Measurements from ENCODE around the gene SRGAP2B.
"Not testable (repeated sequence)": the region's sequence is repeated elsewhere in the genome, so short reads cannot be mapped to it uniquely, and the experiment has no call there.

Gene SRGAP2B

DNA sequence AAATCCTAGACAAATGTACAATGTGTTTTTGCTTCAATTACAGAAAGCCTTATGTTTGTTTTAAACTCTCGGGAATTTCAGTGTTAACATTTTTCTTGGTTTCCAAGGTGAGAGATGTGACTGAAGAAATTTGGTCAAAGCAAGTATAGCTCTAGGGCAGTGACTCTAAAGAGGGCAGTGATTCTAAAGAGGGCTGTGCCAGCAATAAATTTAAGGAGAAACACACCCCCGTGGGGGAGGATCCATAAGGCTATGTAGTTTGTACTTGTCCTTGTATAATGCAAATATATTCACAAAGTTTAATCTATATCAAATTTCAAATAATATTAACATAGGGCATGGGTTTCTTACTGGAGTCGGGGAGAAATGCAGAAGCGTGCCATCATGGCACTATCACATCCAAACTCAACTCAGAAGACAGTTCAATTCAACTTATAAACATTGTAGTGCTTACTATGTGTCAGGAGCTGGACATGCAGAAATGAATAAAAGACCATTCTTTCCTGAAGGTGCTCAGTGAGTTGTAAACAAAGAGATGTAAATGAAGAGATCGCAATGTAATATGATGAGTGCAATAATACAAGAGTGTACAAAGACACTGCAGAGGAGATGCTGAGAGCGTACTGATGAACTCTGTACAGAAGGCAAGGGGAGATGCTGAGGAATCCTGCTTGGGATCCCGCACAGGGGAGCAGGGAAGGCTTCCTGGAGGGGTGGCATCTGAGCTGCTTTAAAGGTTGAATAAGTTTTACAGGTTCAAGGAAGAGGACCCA, 12.5 kb downstream of the SRGAP2B start:
- not testable (repeated sequence) for DNase-seq (ENCODE audit: low read depth)

DNA sequence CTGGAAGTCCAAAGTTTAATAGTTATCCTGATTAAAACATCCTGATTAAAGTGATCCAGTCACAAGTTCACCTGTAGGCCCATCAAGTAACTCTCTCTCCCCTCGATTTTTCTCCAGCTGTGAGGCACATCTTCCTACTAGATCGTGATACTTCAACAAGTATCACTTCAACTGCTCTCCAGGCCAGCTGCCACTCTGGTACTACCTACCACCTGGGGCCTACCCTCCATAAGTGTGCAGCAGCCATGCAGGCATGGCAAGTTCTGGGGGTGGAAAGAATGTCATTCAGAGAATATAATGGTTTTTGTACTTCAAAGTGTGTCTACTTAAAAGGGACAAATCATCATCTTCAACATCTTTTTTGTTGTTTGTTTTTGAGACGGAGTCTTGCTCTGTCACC, 14.9 kb downstream of the SRGAP2B start:
- not testable (repeated sequence) for DNase-seq (ENCODE audit: low read depth)

DNA sequence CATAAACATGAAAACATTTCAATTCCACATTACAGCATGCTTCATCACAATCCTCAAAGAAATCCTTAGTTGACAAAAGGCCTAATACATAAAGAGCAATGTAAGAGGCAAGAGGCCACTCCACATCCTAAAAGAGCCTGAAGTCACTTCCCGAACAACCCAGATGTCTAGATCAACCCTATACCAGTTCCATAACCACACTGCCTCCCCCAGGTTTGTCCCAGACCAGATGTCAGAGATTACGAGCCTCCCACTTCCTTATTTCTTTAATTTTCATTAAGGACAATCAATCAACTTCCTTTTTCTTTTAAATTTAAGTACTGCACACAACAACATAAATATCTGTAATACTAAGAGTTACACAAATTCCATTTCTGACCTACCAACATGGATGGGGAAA, 15.4 kb downstream of the SRGAP2B start:
- DNase-seq (ENCODE audit: low read depth): not testable (repeated sequence)

DNA sequence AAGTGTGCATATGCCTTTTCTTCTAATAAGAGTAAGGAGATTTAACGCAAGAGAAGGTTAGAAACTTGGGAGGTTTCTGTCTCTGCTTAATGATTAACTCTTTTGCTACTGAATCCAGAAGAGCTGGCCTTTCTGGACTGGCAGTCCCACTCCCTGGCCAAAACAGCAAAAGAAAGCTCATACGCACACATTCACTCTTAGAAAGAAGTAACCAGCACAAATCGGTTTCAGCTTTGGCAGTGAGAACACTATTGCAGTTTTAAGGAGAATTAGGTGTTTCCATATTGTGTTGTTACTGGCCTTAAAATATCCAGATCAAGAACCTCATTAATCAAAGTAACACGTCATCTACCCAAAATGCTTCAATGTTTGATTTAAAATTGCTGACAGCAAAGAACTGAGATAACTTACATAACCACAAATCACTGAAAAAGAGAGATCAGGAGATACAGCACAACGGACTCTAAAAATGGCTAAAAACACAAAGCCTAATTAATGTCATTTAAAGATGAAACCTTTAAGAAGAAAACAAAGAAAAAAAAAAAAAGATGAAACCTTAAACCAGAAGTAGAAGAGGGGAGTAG, 16.2 kb downstream of the SRGAP2B start:
- DNase-seq (ENCODE audit: low read depth): not testable (repeated sequence)

DNA sequence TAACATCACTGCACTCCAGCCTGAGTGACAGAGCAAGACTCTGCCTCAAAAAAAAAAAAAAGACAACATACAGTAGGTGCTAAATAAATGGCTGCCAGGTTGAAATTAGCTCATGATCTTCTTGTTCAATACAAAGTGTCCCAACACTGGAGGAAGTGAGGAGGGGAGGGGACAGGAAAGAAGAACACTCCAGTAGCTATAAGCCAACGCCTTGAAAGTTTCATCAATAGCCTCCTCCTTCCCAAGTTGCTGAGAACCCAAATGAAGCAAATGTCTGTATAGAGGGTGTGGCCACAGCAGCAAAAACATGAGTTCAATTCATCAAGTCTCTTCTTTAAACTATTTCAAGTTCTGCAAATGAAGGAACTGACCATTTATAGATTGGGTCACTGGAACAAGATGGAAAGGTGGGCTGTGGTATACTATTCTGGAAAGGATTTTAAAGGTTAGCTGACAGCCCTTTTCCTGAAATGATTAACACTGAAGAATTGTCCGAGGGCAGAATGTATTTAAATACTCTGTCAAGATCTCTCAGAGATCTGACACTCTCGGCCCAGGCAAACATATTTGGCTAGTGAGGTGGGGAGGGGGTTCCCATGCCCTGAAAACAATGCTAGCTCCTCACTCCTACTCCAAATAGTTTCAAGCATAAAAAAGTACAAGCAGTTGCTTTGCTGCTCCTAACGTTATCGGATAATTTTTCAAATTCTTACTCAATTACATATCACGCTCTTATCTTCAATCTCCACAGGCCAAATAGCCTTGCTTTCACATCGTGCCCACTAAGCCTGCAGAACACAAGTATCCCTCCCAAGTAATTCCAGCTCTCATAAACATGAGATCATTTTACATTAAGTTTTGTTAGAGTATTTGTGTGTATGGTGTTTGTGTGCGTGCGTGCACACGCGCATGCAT, 17.0 kb downstream of the SRGAP2B start:
- DNase-seq (ENCODE audit: low read depth): not testable (repeated sequence)

DNA sequence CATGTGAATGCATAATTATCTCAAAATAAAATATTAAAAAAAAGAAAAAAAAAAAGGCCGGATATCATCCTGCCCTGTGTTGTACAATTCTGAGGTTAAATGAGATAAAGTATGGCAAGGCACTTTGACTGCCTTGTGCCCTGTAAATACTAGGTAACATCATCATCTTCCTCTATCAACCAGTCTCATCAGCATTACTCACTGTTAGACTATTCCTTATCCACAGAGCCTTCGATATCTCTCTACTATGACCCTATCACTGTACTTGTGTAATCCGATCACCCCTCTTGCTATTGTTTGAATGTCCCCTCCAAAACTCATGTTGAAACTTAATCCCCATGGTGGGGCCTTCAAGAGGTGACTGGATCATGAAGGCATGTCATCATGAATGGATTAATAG, 18.3 kb downstream of the SRGAP2B start:
- DNase-seq (ENCODE audit: low read depth): not testable (repeated sequence)

DNA sequence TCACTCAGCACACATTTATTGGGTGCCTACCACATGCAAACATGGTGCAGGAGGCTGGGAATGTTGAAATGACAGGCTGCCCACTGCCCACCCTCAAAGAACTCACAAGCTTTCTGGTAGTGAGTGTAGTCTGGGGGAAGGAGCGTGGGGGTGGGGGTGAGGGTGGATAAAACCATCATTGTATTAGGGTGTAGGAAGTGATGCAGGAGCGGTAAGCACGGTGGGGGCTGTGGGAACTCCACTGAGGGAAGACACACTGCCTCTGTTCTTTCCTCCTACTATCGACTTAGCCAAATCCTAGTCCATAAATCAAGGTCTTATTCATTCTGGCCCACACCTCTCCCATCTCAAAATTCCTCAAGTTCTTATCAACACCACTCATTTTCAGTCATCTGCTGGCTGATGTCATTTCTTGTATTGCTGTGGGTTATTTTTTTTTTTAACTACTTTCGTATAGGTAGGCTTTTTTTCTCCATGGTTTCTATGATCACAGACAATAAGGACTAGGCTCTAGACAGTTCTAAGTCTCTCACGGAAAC, 21.0 kb downstream of the SRGAP2B start:
- not testable (repeated sequence) for DNase-seq (ENCODE audit: low read depth)

DNA sequence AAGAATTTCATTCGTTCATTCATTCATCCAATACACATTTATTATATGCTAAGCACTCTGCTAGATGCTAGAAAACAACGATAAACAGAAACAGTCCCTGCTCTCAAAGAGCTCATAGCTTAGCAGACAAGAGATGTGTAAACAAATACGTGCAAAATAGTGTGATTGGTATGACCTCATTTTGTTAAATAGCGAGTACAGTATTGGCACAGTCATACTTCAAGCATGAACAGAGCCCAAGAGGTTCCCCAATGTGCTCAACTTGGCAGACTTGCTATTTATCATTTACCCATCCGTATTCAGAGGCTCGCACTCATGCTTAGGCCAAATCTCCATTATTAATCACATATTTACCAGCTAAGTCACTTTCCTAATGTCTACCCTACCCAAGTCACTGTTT, 23.6 kb downstream of the SRGAP2B start:
- not testable (repeated sequence) for DNase-seq (ENCODE audit: low read depth)

DNA sequence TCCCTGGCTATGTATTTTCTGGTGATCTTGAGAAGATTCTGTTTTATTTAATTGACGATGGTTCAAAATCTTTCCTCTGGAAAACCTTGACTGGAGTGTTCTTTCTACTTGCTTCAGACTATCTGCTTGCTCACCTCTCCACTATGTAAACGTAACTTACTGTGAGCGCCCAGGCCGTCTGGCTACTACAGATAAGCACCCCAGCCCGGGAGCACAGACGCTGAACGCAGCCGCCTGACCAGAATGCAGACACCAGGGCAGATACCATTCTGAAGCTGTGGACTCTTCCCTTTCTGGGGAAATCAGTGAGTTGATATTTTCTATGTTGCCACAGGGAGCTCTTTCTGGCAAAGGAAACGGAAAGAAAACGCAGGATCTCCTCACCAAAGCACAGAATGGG, 28.6 kb downstream of the SRGAP2B start:
- DNase-seq (ENCODE audit: low read depth): not testable (repeated sequence)

DNA sequence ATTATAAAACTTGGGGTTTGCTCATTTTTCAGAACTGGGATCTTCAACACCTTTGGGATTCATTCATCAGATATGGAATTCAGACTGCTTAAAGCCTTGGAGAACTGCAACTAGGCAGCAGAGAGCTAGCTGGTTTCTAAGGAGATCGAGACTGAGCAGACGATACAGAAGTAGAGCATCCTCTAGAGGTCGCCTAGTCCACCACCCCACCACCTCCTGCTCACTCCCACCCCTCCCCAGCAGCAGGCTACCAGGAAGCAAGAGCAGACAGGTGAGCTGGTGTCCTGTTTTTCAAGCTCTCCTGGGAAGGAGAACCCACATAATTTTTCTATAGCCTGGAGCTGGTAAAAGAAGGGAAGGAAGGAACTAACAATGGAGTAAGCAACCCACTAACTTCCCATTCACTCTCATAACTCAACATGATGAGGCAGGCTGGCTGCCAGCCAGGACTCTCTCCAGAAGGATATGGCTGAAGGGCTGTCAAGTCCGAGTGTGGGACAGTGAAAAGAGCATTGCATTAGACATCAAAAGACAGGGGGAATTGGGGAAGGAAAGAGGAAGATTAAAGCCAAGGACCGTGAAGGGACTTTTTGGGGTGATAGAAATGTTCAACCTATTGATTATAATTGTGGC, 29.8 kb downstream of the SRGAP2B start:
- not testable (repeated sequence) for DNase-seq (ENCODE audit: low read depth)

DNA sequence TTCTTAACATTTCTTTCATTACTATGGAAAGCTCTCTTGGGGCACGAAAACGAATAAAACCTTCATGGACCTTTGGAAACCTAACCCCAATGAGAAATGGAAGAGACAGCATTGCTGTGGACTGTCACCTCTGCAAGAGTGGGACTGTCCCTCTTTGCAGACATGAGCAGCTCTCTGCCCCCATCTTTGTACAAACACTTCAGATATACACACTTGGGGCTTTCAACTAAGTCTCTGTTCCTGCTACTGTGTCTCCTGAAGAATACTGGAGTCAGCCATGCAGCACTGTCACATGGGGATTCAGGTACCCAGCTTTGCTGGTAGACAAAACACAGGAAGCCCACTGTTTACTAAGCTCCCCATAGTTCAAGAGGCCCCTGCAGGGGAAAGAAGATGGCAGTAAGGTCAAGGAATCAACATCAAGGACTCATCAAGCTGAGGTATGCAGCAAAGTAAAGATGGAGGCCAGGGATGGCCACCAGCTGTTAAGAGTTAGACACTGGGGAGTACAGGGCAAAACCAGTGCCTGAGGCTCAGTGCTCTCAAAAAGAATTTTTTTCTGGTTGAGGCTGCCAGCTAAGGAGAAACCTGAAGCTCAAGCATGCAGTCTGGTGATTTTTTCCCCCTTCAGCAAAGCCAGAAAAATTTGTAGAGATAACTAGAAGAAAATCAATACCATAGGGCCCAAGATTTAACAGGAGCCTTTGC, 31.0 kb downstream of the SRGAP2B start:
- not testable (repeated sequence) for DNase-seq (ENCODE audit: low read depth)

DNA sequence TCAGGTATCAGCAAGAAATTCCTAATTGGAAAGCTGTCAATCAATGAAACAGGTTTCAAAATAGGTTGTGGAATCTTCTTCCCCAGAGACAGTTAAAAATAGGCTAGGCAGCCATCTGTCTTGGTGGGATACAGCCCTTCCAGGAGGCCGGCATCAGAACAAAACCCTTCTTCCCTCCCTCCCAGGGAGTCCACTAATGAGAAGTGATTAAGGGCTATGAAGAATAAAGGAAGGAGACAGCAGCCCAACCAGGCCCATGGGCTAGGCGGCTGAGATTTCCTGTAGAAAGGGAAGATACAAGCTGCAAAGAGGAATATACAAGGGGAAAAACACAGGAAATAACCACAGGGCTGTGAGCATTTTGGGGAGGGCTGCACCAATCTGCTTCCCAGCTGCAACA, 31.8 kb downstream of the SRGAP2B start:
- DNase-seq (ENCODE audit: low read depth): not testable (repeated sequence)

DNA sequence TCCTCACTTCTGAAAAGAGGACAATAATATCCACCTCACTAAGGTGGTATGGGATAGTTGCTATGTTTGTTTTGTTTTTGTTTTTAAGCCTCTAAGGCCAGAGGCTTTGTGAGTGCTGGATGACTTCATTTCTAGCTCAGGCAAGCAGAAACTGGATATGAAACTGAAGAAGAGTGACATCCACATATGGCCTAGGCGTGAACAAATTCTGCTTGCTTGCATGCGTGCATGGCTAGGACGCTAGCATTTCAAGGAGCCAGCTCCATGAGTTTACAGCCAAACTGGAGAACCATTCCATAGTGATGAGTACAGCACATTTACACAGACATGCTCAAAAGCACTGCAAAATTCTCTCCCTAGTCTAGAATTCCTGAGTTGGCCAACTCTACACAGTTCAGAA, 36.9 kb downstream of the SRGAP2B start:
- DNase-seq (ENCODE audit: low read depth): not testable (repeated sequence)

DNA sequence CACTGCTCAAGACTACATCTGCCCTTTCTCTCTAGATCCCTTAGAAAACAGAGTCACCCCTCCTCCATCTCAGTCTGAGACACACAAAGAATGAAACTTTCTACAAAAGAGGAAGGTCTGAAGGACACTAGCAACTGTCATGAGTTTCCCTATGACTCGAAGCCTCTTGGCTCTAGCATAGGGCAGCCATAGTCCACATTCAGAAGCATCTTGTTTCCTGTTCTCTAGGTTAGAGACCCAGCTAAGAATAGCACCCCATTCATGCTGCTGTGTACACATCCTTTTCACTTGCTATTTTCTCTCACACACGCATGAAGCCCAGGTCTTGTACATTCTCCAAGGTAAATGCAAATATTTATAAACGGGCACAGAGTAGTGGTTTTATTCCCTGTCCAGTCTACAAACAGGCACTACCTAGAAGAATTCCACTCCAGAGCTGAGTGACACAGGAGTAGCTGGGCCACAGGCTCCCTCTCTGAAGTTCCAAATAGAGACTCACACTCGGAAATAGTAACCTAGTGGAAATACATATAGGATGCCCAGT, 39.8 kb downstream of the SRGAP2B start:
- not testable (repeated sequence) for DNase-seq (ENCODE audit: low read depth)

DNA sequence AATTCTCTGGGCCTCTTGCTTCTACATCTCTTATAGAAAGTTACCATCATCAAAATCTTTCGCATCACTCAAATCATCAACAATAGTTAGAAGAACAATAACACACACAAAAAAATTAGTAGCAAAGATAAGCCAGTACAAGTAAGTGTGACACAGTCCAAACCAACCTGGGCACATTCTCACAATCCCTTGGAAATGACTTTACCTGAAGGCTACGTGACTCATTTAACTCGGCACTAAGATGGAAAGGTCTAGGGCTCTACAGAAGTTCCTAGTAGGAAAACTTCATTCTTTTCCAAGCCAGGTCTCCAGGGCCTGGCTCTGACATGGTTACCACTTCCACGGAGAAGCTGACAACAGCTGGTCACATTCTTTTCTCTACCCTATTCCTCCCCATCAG, 41.7 kb downstream of the SRGAP2B start:
- DNase-seq (ENCODE audit: low read depth): not testable (repeated sequence)

DNA sequence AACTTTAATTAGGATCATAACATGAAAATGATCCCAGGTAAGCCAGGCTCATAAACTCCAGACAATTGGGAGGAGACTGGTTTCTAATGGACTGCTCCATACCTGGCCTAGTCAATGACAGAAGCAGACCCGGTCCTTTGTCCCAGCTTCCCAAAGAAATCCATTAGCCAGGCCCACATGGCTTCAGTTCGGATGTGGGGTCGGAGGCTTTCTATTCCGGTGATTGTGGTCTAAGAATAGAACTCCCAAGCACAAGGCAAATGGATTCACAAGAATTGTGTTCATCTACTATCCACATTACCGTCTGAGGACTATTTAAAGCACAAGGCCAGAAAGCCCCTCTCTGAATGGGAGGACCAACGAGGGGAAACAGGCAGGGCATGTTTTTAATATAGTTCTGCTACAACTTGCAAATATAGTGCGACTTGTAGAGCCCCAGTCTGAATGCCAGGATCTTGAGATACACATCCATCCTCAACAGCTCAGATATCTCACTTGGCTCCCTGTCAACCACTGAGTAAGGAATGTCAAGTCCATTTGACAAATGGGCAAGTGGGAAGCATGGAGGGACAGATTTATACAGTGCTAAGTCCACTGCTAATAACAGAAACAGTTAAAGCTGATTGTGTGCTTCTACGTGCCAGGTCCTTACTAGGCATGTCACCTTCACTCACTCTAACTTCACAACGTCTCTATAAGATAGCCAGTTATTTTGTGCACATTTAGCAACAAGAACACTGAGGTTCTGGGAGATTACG, 42.9 kb downstream of the SRGAP2B start:
- DNase-seq (ENCODE audit: low read depth): not testable (repeated sequence)

DNA sequence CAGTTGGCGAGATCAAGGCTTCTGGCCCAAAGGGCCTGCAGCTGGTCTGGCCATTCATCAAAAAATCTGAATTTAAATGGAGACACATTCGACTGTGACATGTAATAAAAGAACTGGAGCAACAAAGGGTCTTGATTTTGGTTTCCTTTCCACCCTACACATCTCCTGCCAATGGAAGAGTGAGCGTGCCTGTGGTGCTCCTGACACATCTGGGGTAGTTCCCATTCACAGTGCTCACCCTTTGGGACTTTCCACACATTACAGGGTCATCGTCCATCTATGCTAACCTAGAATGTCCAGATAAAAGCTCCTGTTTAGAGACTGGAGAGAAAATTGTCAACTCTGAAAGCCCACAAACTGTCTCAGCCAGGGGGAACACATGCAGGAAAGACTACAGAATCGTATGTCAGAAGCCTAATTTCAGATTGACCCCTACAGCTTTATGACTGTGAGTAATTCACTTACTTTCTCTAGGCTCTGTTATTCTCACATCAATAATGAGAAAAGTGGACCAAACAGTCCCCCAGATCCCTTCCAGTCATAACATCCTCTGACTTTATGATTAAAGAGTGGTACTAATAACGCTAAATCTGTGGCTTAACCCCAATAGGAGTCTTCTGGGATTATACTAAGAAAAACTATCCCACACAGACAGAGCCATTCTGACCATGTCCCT, 46.8 kb downstream of the SRGAP2B start:
- DNase-seq (ENCODE audit: low read depth): not testable (repeated sequence)

DNA sequence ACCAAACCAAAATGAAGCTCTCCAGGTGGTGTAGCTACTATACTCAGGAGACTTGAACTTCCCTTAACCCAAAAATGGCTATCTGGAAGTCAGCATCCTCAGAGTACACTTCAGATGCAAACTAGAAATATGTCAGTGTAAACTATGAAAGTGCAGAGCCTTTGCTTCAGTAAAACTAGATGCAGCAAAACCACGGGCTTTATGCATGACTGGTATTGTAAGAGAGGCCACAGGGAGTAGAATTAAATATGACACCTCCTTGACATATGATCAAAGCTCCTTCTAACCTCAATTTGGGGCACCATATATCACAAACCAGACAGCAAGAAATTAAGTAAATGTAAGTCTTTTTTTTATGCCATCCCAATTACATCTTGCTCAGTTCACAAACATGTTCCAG, 47.6 kb downstream of the SRGAP2B start:
- DNase-seq (ENCODE audit: low read depth): not testable (repeated sequence)

DNA sequence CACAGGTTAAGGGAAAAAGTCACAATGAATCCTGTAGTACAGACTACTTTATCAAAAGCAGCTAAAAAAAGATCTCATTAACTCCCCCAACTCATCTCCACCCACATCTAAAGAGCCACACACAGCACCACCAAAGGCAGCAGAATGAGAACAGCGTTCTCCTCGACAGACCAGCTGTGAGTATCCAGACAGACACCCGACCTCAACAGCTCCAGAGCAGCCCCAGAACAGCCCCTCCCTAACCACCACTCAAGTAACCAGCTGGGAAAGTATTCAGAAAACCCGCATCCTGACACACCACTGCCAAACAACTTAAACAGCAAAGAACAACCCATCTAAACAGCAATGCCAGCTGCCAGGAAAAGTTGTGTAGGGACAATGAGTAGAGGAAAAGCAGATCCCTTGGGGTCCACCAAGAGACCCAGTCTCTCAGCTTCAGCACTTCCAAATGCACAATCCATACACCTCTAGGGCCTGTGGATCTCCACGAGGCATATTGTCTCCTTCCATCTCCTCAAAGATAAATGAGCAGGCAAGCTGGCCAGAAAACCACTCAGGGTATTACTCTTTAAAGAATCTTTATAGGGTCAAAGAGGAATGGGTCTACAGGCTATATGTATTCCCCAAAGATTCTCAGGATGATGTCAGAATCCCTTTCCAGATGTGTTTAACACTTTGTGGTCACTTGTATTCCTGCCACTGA, 49.4 kb downstream of the SRGAP2B start:
- DNase-seq (ENCODE audit: low read depth): not testable (repeated sequence)
